ENCODE data around the gene YBX3. TPM values are rescaled to one million over a fixed set of nuclear protein-coding genes. Genes with fewer than 3 reads are reported as not detected.
"Not testable (repeated sequence)": the region's sequence is repeated elsewhere in the genome, so short reads cannot be mapped to it uniquely, and the experiment has no call there.

Gene YBX3
- 100 to 1,000 TPM; 399 to 433 TPM for polyA plus RNA-seq

GRCh38 chr12:10722905-10723746 lies at the start of gene YBX3:
YBX3 (minus strand) TSS chr12:10723323; CDS start chr12:10723111, 212 bp downstream.
- H3K27ac ChIP-seq (ENCODE audit: low read depth in 2 of 2, low read length in 1 of 2), result peak within 1 kb of the TSS; percentile 100
- H3K27me3 ChIP-seq (ENCODE audit: control insufficient read depth in 1 of 2, insufficient read depth in 2 of 2, low read length in 2 of 2), result no peaks in the 10 kb centered on the region
- H3K4me1 ChIP-seq (ENCODE audit: control insufficient read depth in 2 of 2, insufficient read depth in 2 of 2, low read length in 1 of 2), result peaks cover 0 to 2% of the 10 kb centered on the region in 2 donors
- WGBS, 2 donors, result 0% methylated on average over 64 to 95 of the region's 95 CpGs
- H3K4me3 ChIP-seq (ENCODE audit: low read depth in 1 of 2, low read length in 2 of 2), result peak within 1 kb of the TSS; percentile 84 to 97
- peaks cover 0 to 1% of the 10 kb centered on the region in 2 donors for H3K9me3 ChIP-seq (ENCODE audit: control insufficient read depth in 2 of 2, insufficient read depth in 1 of 2, low read depth in 1 of 2, low read length in 1 of 2)
- H3K36me3 ChIP-seq (ENCODE audit: control insufficient read depth in 2 of 2, insufficient read depth in 2 of 2, low read length in 1 of 2), result no peaks in the 10 kb centered on the region

- no peaks in the 10 kb centered on the region for H3K36me3 ChIP-seq (ENCODE audit: control insufficient read depth in 2 of 2, insufficient read depth in 2 of 2, low read length in 1 of 2)
- no peaks in the 10 kb centered on the region for H3K4me1 ChIP-seq (ENCODE audit: control insufficient read depth in 2 of 2, insufficient read depth in 2 of 2, low read length in 1 of 2)
- no peak overlapping the region for H3K27ac ChIP-seq (ENCODE audit: low read depth in 2 of 2, low read length in 1 of 2)
- H3K27me3 ChIP-seq (ENCODE audit: control insufficient read depth in 1 of 2, insufficient read depth in 2 of 2, low read length in 2 of 2), result no peaks in the 10 kb centered on the region
- H3K4me3 ChIP-seq (ENCODE audit: low read depth in 1 of 2, low read length in 2 of 2), result no peak overlapping the region
- no peaks in the 10 kb centered on the region for H3K9me3 ChIP-seq (ENCODE audit: control insufficient read depth in 2 of 2, insufficient read depth in 1 of 2, low read depth in 1 of 2, low read length in 1 of 2)
- 0% methylated on average over 1 of the region's 1 CpG for WGBS, 2 donors
Observed at GRCh38 chr12:10771132-10771733, 48.1 kb upstream of the YBX3 start.

- WGBS, 2 donors, result 24 to 33% methylated on average over 2 of the region's 2 CpGs
- no peak overlapping the region for H3K27ac ChIP-seq (ENCODE audit: low read depth in 2 of 2, low read length in 1 of 2)
Observed at GRCh38 chr12:10759657-10760056, 36.5 kb upstream of the YBX3 start.

GRCh38 chr12:10756194-10756593 lies 33.1 kb upstream of the YBX3 start:
- Histone ChIP-seq H3K9me3 (ENCODE audit: control insufficient read depth in 2 of 2, insufficient read depth in 1 of 2, low read depth in 1 of 2, low read length in 1 of 2) (peaks cover 0 to 9% of the 10 kb centered on the region in 2 donors), H3K4me3 (ENCODE audit: low read depth in 1 of 2, low read length in 2 of 2) (no peak overlapping the region), H3K4me1 (ENCODE audit: control insufficient read depth in 2 of 2, insufficient read depth in 2 of 2, low read length in 1 of 2) (no peaks in the 10 kb centered on the region), H3K36me3 (ENCODE audit: control insufficient read depth in 2 of 2, insufficient read depth in 2 of 2, low read length in 1 of 2) (no peaks in the 10 kb centered on the region), H3K27me3 (ENCODE audit: control insufficient read depth in 1 of 2, insufficient read depth in 2 of 2, low read length in 2 of 2) (no peaks in the 10 kb centered on the region), H3K27ac (ENCODE audit: low read depth in 2 of 2, low read length in 1 of 2) (no peak overlapping the region)
- WGBS, 2 donors, result 82 to 86% methylated on average over 4 of the region's 4 CpGs

More at GRCh38 chr12:10759657-10760056, 36.5 kb upstream of the YBX3 start:
- Histone ChIP-seq H3K27me3 (ENCODE audit: control insufficient read depth in 1 of 2, insufficient read depth in 2 of 2, low read length in 2 of 2) (no peaks in the 10 kb centered on the region), H3K9me3 (ENCODE audit: control insufficient read depth in 2 of 2, insufficient read depth in 1 of 2, low read depth in 1 of 2, low read length in 1 of 2) (peaks cover 0 to 9% of the 10 kb centered on the region in 2 donors), H3K36me3 (ENCODE audit: control insufficient read depth in 2 of 2, insufficient read depth in 2 of 2, low read length in 1 of 2) (no peaks in the 10 kb centered on the region), H3K4me3 (ENCODE audit: low read depth in 1 of 2, low read length in 2 of 2) (no peak overlapping the region), H3K4me1 (ENCODE audit: control insufficient read depth in 2 of 2, insufficient read depth in 2 of 2, low read length in 1 of 2) (no peaks in the 10 kb centered on the region)

- no peaks in the 10 kb centered on the region for H3K27me3 ChIP-seq (ENCODE audit: control insufficient read depth in 1 of 2, insufficient read depth in 2 of 2, low read length in 2 of 2)
- H3K36me3 ChIP-seq (ENCODE audit: control insufficient read depth in 2 of 2, insufficient read depth in 2 of 2, low read length in 1 of 2), result no peaks in the 10 kb centered on the region
- H3K4me3 ChIP-seq (ENCODE audit: low read depth in 1 of 2, low read length in 2 of 2), result no peak overlapping the region
- no peaks in the 10 kb centered on the region for H3K4me1 ChIP-seq (ENCODE audit: control insufficient read depth in 2 of 2, insufficient read depth in 2 of 2, low read length in 1 of 2)
- WGBS, 2 donors, result 35 to 47% methylated on average over 4 of the region's 4 CpGs
- H3K9me3 ChIP-seq (ENCODE audit: control insufficient read depth in 2 of 2, insufficient read depth in 1 of 2, low read depth in 1 of 2, low read length in 1 of 2), result peaks cover 0 to 9% of the 10 kb centered on the region in 2 donors
- no peak overlapping the region for H3K27ac ChIP-seq (ENCODE audit: low read depth in 2 of 2, low read length in 1 of 2)
Observed at GRCh38 chr12:10753059-10753458, 29.9 kb upstream of the YBX3 start.

- Histone ChIP-seq H3K4me3 (ENCODE audit: low read depth in 1 of 2, low read length in 2 of 2) (no peak overlapping the region), H3K9me3 (ENCODE audit: control insufficient read depth in 2 of 2, insufficient read depth in 1 of 2, low read depth in 1 of 2, low read length in 1 of 2) (no peaks in the 10 kb centered on the region), H3K27me3 (ENCODE audit: control insufficient read depth in 1 of 2, insufficient read depth in 2 of 2, low read length in 2 of 2) (no peaks in the 10 kb centered on the region), H3K36me3 (ENCODE audit: control insufficient read depth in 2 of 2, insufficient read depth in 2 of 2, low read length in 1 of 2) (no peaks in the 10 kb centered on the region), H3K4me1 (ENCODE audit: control insufficient read depth in 2 of 2, insufficient read depth in 2 of 2, low read length in 1 of 2) (no peaks in the 10 kb centered on the region), H3K27ac (ENCODE audit: low read depth in 2 of 2, low read length in 1 of 2) (no peak overlapping the region)
- 0 to 2% methylated on average over 4 of the region's 4 CpGs for WGBS, 2 donors
Observed at GRCh38 chr12:10750385-10750727, 27.2 kb upstream of the YBX3 start.

- H3K27ac ChIP-seq (ENCODE audit: low read depth in 2 of 2, low read length in 1 of 2), result no peak overlapping the region
- no peaks in the 10 kb centered on the region for H3K36me3 ChIP-seq (ENCODE audit: control insufficient read depth in 2 of 2, insufficient read depth in 2 of 2, low read length in 1 of 2)
- H3K27me3 ChIP-seq (ENCODE audit: control insufficient read depth in 1 of 2, insufficient read depth in 2 of 2, low read length in 2 of 2), result no peaks in the 10 kb centered on the region
- H3K4me3 ChIP-seq (ENCODE audit: low read depth in 1 of 2, low read length in 2 of 2), result peak overlapping the region; percentile 22 to 26
- WGBS, 2 donors, result 5 to 6% methylated on average over 17 of the region's 17 CpGs
- H3K9me3 ChIP-seq (ENCODE audit: control insufficient read depth in 2 of 2, insufficient read depth in 1 of 2, low read depth in 1 of 2, low read length in 1 of 2), result no peaks in the 10 kb centered on the region
- no peaks in the 10 kb centered on the region for H3K4me1 ChIP-seq (ENCODE audit: control insufficient read depth in 2 of 2, insufficient read depth in 2 of 2, low read length in 1 of 2)
Observed at GRCh38 chr12:10749700-10750384, 26.7 kb upstream of the YBX3 start.

- 46 to 70% methylated on average over 11 of the region's 11 CpGs for WGBS, 2 donors
- no peaks in the 10 kb centered on the region for H3K27me3 ChIP-seq (ENCODE audit: control insufficient read depth in 1 of 2, insufficient read depth in 2 of 2, low read length in 2 of 2)
- H3K4me3 ChIP-seq (ENCODE audit: low read depth in 1 of 2, low read length in 2 of 2), result no peak overlapping the region
- H3K9me3 ChIP-seq (ENCODE audit: control insufficient read depth in 2 of 2, insufficient read depth in 1 of 2, low read depth in 1 of 2, low read length in 1 of 2), result no peaks in the 10 kb centered on the region
- H3K36me3 ChIP-seq (ENCODE audit: control insufficient read depth in 2 of 2, insufficient read depth in 2 of 2, low read length in 1 of 2), result no peaks in the 10 kb centered on the region
- H3K27ac ChIP-seq (ENCODE audit: low read depth in 2 of 2, low read length in 1 of 2), result no peak overlapping the region
- H3K4me1 ChIP-seq (ENCODE audit: control insufficient read depth in 2 of 2, insufficient read depth in 2 of 2, low read length in 1 of 2), result no peaks in the 10 kb centered on the region
Observed at GRCh38 chr12:10747730-10748129, 24.6 kb upstream of the YBX3 start.

- WGBS, 2 donors, result 89 to 92% methylated on average over 6 of the region's 6 CpGs
- H3K36me3 ChIP-seq (ENCODE audit: control insufficient read depth in 2 of 2, insufficient read depth in 2 of 2, low read length in 1 of 2); H3K27me3 ChIP-seq (ENCODE audit: control insufficient read depth in 1 of 2, insufficient read depth in 2 of 2, low read length in 2 of 2); H3K27ac ChIP-seq (ENCODE audit: low read depth in 2 of 2, low read length in 1 of 2); H3K9me3 ChIP-seq (ENCODE audit: control insufficient read depth in 2 of 2, insufficient read depth in 1 of 2, low read depth in 1 of 2, low read length in 1 of 2); H3K4me3 ChIP-seq (ENCODE audit: low read depth in 1 of 2, low read length in 2 of 2); H3K4me1 ChIP-seq (ENCODE audit: control insufficient read depth in 2 of 2, insufficient read depth in 2 of 2, low read length in 1 of 2): not testable (repeated sequence)
Observed at GRCh38 chr12:10743420-10743819, 20.3 kb upstream of the YBX3 start.
